GM18951 (cell line): ENCODE results near the gene CNR2.
"Not testable (repeated sequence)": the region's sequence is repeated elsewhere in the genome, so short reads cannot be mapped to it uniquely, and the experiment has no call there.

ENCODE experiments used
- POLR2A ChIP-seq: IDR thresholded peaks from 4 replicates; pipeline ENCODE4 v1.6.1; 2011; ENCODE audit warnings: mild to moderate bottlenecking; ENCODE audit not compliant: insufficient read length, insufficient read depth; ENCODE audit errors: extremely low read depth
- in situ Hi-C: fragments of 300-500 bp; cut with MboI; formaldehyde crosslinking; loops from one replicate; pipeline ENCODE4 v1.12.0; 2022; ENCODE audit warnings: low sequenced_read_pairs, mixed read lengths, inconsistent platforms; ENCODE audit not compliant: unreplicated experiment

The CNR2 gene

DNA sequence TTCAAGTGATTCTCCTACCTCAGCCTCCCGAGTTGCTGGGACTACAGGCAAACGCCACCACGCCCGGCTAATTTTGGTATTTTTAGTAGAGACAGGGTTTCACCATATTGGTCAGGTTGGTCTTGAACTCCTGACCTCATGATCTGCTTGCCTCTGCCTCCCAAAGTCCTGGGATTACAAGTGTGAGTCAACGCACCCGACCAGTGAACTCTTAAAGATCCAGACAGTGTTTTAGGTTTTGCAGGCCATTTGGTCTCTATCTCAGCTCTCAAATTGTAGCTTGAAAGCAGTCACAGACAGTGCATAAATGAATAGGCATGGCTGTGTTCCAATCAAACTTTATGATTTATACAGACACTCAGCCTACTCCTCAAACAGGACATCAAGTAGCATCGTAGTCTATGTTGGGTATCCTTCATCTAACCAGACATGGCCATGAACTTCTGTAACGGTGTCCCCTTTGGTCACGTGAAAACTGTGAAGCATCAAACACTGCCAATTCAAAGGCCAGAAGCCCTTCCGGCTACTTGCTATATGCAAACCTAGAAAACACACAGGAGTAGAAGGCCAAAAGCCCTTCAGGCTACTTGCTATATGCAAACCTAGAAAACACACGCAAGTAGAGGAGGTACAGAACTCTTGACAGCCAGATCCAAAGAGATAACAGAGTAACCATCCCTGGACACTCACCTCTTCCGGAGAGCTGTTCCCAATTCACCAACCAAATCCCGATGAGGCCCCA is 48.2 kb downstream of the CNR2 start:
- in situ Hi-C loops = loop anchor here (10.0 kb wide), 1 partner anchor 50 kb away; no protein-coding TSS in a partner anchor
- TF ChIP-seq POLR2A = no peak

GRCh38 chr1:23862640-23863039 is 50.5 kb downstream of the CNR2 start:
- TF ChIP-seq POLR2A = no peak
- in situ Hi-C loops = loop anchor here (10.0 kb wide), 1 partner anchor 48 kb away; no protein-coding TSS in a partner anchor

- TF ChIP-seq POLR2A = no peak
- in situ Hi-C loops = no loop called here
Measured at GRCh38 chr1:23854568-23854967, 58.6 kb downstream of the CNR2 start.

DNA sequence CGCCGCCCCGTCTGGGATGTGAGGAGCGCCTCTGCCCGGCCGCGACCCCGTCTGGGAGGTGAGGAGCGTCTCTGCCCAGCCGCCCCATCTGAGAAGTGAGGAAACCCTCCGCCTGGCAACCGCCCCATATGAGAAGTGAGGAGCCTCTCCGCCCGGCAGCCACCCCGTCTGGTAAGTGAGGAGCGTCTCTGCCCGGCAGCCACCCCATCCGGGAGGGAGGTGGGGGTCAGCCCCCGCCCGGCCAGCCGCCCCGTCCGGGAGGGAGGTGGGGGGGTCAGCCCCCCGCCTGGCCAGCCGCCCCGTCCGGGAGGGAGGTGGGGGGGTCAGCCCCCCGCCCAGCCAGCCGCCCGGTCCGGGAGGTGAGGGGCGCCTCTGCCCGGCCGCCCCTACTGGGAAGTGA is 60.0 kb downstream of the CNR2 start:
- in situ Hi-C loops = not testable (repeated sequence)

- in situ Hi-C loops = not testable (repeated sequence)
Measured at GRCh38 chr1:23851406-23851805, 61.8 kb downstream of the CNR2 start.

- in situ Hi-C loops = no loop called here
- no peak for TF ChIP-seq POLR2A
Measured at GRCh38 chr1:23848673-23849616, 64.2 kb downstream of the CNR2 start.

GRCh38 chr1:23847482-23848095 is 65.6 kb downstream of the CNR2 start:
- in situ Hi-C loops = not testable (repeated sequence)

- TF ChIP-seq POLR2A = no peak
- in situ Hi-C loops = no loop called here
Measured at GRCh38 chr1:23845163-23845562, 68.0 kb downstream of the CNR2 start.

GRCh38 chr1:23843644-23844043 is 69.5 kb downstream of the CNR2 start:
- in situ Hi-C loops = no loop called here
- no peak for TF ChIP-seq POLR2A

DNA sequence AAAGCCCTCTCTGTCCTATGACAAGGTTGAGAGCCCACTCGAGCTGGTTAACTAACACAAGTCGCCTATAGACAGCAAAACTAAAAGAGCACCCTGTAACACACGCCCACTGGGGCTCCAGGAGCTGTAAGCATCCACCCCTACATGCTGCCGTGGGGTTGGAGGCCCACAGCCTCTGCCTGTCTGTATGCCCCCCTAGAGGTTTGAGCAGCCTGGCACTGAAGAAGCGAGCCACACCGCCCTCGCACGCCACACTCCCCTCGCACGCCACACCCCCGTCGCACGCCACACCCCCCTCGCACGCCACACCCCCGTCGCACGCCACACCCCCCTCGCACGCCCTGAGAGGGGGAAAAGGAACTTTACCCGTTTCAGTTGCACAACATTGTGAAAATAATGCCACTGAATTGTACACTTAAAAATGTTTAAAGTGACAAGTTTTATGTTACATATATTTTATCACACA is 74.7 kb downstream of the CNR2 start:
- in situ Hi-C loops = no loop called here
- no peak for TF ChIP-seq POLR2A

GRCh38 chr1:23837908-23838307 is 75.3 kb downstream of the CNR2 start:
- in situ Hi-C loops = no loop called here
- no peak for TF ChIP-seq POLR2A

DNA sequence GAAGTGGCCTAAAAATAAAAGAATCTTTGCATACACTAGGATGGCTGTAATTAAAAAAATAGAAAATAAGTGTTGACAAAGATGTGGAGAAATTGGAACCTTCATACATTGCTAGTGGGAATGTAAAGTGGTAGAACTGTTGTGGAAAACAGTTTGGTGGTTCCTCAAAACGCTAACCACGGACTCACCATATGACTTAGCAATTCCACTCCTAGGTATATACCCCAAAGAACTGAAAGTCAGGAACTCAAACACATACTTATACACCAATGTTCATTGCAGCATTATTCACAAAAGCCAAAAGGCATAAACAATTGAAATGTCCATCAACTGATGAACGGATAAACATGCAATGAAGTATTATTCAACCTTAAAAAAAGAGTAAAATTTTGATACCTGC is 77.1 kb downstream of the CNR2 start:
- in situ Hi-C loops = no loop called here
- no peak for TF ChIP-seq POLR2A

- in situ Hi-C loops = not testable (repeated sequence)
Measured at GRCh38 chr1:23834156-23834555, 79.0 kb downstream of the CNR2 start.

DNA sequence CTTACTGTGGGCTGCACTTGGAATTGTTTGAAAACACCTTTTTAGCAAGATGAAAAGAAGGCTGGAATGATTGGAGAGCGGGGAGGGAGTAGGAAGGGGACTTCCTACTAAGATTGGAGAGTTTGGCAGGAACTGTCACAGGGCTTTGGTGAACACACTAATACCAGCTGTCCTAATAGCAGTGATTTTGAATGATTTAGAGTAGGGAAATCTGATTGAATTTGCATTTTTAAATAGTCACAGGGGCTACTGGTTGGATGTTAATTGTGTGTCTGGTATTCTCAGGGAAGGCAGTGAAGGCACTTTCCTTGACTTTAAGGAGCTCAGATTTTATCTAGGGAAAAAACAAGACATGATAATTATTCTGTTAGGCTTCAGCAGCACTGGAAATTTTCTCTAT is 85.4 kb downstream of the CNR2 start:
- in situ Hi-C loops = no loop called here
- no peak for TF ChIP-seq POLR2A

DNA sequence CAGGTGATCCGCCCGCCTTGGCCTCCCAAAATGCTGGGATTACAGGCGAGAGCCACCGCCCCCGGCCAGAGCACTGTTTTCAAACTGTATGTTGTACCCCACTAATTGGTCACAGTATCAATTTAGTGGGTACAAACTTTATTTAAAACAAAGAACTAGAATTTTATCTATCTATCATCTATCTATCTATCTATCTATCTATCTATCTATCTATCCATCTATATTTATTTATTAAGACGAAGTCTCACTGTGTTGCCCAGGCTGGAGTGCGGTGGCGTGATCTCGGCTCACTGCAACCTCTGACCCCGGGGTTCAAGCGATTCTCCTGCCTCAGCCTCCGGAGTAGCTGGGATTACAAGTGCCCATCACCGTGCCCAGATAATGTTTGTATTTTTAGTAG is 86.6 kb downstream of the CNR2 start:
- in situ Hi-C loops = not testable (repeated sequence)
